GM18499 (cell line): ENCODE results near the gene NOS1AP.
"Not testable (repeated sequence)": the region's sequence is repeated elsewhere in the genome, so short reads cannot be mapped to it uniquely, and the experiment has no call there.

Experiments used
- ATAC-seq: cut with Tn5 transposase; IDR thresholded peaks from one replicate; pipeline ENCODE4 v1.9.1; 2021; ENCODE audit warnings: moderate number of reproducible peaks; ENCODE audit not compliant: insufficient read depth, unreplicated experiment

The NOS1AP gene

GRCh38 chr1:162351874-162352273 lies 282.4 kb downstream of the NOS1AP start:
- not testable (repeated sequence) for ATAC-seq

DNA sequence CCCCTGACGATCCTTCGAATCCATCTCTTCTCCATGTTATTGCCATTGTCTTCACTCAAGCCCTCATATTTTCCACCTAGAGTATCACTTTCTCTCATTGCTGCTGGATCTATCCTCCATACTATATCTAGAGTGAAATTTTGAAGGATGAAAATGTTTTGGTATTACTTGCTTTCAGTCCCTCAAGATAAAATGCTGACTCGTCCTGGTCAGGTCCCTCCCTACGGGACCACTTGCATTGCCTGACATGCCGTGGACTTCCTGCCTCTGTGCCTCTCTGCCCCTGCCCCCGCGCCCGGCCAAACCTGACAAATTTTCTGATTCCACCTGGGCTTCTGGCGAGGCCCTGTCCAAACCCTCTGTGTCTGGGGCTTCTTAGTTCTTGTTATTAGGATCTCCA lies 283.6 kb downstream of the NOS1AP start:
- no peak for ATAC-seq

GRCh38 chr1:162353702-162354101 lies 284.2 kb downstream of the NOS1AP start:
- no peak for ATAC-seq

DNA sequence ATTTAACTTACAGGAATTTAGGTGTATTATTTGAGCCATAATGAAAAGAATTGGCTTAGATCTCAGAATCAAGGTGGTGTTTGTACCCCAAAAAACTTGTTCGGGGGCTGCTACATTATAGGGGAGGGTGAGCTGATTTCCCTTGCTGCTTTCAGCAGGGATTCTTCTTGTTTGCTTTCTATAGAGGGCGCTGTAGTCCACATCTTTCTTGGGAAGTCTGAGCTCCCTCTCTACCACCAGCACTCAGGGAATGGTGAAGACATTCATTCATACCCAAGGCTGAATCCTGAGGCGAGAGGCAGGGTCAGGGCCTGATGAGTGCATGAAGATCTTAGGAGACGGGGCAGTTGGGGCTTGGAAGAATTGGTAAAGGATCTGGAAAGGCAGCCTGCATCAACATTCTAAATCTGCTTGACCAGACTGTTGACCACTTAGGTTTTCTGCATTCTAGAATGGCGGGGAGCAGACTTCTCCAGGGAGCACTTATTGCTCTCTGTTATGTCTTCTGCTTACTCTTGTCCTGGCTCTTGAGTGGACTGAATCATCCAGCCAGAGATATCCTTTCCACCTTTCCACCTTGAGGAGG lies 288.3 kb downstream of the NOS1AP start:
- ATAC-seq: no peak

DNA sequence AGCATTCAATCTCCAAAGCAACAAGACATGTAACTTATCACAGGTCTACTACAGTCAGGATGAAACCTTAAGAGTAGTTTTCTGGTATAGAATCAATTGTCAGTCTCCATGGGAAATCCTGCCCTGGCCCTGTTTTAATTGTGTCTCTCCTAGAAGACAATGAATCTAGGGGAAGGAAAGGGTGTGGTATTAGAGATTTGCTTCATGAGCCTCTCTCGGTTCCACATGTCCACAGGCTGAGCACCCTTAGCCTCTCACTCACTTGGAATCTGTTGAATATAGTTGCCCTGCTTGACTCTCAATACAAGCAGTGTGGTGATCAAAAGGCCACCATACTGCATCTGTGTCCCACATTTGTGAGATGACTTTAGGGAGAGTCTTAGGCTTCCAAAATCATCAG lies 289.4 kb downstream of the NOS1AP start:
- ATAC-seq: no peak

- no peak for ATAC-seq
Observed at GRCh38 chr1:162359523-162360236, 290.2 kb downstream of the NOS1AP start.

DNA sequence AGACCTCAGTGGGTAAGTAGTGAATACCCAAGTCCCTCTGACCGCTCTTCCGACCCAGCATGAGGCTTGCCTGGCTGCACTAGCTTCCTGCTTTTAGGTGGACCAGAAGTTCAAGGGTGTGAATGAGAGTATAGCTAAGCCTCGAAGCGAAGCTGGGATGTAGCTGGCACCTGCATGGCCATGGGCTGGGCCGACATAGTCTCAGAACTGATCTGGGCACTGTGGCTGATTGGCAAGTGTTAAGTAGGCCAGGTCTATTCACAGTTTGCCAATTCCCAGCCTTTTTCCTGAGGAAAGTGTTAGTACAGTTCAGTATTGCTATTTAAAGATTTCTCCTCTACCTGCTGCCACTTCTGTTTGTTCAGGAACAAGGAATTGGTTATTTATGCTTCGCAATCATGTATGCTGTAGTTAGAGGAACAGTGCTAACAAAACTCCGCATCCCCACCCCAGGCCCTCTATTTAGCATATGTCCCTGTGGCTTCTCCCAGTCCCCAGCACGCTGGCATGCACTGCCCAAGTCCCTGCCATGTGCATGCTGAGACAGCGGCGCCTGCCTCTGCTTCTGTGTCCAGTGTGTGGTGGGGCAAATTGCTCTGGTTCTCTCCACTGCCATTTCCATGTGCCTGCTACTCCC lies 290.9 kb downstream of the NOS1AP start:
- ATAC-seq: no peak

- no peak for ATAC-seq
Observed at GRCh38 chr1:162360874-162361260, 291.4 kb downstream of the NOS1AP start.

- ATAC-seq: no peak
Observed at GRCh38 chr1:162361349-162361748, 291.9 kb downstream of the NOS1AP start.

- ATAC-seq: no peak
Observed at GRCh38 chr1:162363823-162364222, 294.3 kb downstream of the NOS1AP start.

- no peak for ATAC-seq
Observed at GRCh38 chr1:162364498-162364897, 295.0 kb downstream of the NOS1AP start.

- no peak for ATAC-seq
Observed at GRCh38 chr1:162365284-162366020, 296.0 kb downstream of the NOS1AP start.

DNA sequence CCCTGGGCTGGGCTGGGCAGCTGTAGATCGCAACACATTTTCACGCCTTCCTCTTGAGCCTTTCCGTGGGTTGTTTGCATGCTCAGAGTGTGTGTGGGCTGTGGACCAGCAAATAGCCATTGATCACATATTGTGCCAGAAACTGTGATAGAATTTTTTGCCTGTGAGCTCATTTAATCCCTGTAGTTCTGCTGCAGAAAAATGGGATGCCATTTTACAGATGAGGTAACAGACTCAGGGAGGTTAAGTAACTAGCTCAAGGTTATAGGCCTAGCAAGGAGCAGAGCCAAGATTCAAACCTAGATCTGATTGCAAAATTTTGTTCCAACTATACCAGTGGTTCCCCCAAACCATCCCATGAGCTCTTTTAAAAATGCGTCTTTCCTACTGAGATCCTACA lies 296.7 kb downstream of the NOS1AP start:
- ATAC-seq: no peak

GRCh38 chr1:162366671-162367070 lies 297.2 kb downstream of the NOS1AP start:
- ATAC-seq: no peak

DNA sequence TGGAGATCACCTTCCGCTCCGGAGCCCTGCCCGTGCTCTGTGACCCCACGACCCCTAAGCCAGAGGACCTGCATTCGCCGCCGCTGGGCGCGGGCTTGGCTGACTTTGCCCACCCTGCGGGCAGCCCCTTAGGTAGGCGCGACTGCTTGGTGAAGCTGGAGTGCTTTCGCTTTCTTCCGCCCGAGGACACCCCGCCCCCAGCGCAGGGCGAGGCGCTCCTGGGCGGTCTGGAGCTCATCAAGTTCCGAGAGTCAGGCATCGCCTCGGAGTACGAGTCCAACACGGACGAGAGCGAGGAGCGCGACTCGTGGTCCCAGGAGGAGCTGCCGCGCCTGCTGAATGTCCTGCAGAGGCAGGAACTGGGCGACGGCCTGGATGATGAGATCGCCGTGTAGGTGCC lies 297.6 kb downstream of the NOS1AP start:
- ATAC-seq: no peak

GRCh38 chr1:162367772-162368171 lies 298.3 kb downstream of the NOS1AP start:
- no peak for ATAC-seq

DNA sequence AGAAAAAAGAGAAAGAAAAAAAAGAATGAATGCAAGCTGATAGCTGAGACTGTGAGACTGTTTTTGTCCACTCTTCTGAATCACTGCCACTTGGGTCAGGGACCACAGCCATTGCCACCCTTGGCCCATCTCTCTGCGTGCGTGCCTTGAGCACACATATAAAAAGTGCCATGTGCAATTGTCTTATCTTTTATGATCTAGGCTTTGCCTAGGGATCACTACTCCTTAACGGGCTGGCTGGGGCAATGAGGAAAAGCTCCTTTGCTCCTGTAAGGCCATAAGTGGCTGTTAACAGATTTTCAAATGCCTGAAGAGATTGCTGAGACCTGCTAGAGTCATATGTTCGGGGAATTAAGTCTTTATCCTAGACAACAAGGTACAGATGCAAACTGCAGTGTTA lies 299.0 kb downstream of the NOS1AP start:
- ATAC-seq: no peak

DNA sequence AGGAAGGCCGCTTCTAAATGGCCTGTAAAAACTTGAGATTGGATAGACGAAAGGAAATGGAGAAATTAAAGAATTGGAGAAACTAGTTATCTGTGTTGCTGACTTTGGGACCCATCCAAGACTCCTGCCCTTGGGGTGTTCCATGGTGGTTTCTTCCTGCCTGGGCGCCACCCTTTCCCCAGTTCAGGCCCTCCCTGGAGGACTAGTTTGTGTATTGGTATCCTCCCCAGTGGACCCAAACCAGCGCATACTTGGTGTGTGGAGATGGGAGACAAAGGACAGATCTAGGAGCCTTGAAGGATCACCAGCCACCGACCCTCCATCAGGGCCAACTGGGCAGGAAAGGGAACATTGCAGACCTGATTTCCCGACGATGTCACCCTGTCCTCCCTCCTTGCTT lies 300.1 kb downstream of the NOS1AP start:
- no peak for ATAC-seq

- ATAC-seq: no peak
Observed at GRCh38 chr1:162370161-162370560, 300.7 kb downstream of the NOS1AP start.

DNA sequence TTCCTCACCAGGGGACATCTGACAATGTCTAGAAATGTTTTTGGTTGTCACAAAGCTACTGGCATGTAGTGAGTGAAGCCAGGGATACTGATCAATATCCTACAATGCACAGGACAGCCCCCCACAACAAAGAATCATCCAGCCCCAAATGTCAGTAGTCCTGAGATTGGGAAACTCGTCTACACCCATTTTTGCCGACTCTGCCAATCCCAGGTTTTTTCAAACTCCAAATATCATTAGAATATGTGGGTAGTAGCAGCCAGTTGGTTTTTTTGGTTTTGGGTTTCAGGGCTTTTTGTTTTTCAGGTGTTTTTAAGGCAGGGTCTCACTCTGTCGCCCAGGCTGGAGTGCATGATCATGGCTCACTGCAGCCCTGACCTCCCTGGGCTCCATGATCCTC lies 301.2 kb downstream of the NOS1AP start:
- no peak for ATAC-seq

DNA sequence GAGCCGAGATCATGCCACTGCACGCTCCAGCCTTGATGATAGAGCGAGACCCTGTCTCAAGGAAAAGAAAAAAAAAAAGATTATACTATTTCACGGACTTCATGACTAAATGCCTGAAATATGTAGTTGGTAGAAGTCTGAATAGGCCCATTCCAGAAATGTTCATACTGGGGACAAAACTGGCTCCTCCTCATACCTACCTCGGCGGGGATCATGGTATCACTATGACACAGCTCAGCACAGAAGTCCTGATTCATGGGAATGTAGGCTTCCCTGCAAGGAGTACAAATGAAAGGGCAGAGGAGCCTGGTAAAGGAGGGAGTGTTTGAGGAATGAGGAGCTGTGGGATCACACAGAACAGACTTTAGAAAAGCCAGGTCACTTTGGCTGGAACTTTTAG lies 302.1 kb downstream of the NOS1AP start:
- no peak for ATAC-seq
